ENCODE measurements around the gene RTCA. TPM values are rescaled to one million over a fixed set of nuclear protein-coding genes. Genes with fewer than 3 reads are reported as not detected.
"Not testable (repeated sequence)": the region's sequence is repeated elsewhere in the genome, so short reads cannot be mapped to it uniquely, and the experiment has no call there.

The RTCA gene
- total and polyA plus RNA-seq, 12 donors, result 19.0 to 61.2 (median 34.0) TPM

GRCh38 chr1:100325415-100326324, 59.7 kb downstream of the RTCA start:
- Histone ChIP-seq H3K4me3 (no peak overlapping the region), H3K9me3 (replicated peaks in 1 of 3) (no peaks in the 10 kb centered on the region), H3K36me3 (replicated peaks in 1 of 2) (no peaks in the 10 kb centered on the region), H3K4me1 (replicated peaks in 1 of 2) (no peaks in the 10 kb centered on the region), H3K27ac (no peak overlapping the region), H3K27me3 (no peaks in the 10 kb centered on the region)
- intact Hi-C loops (cut with DNase I), result no loop called here
- no peak for TF ChIP-seq POLR2A (IDR thresholded peaks at IDR 0.05)
- TF ChIP-seq, protein P1, sequence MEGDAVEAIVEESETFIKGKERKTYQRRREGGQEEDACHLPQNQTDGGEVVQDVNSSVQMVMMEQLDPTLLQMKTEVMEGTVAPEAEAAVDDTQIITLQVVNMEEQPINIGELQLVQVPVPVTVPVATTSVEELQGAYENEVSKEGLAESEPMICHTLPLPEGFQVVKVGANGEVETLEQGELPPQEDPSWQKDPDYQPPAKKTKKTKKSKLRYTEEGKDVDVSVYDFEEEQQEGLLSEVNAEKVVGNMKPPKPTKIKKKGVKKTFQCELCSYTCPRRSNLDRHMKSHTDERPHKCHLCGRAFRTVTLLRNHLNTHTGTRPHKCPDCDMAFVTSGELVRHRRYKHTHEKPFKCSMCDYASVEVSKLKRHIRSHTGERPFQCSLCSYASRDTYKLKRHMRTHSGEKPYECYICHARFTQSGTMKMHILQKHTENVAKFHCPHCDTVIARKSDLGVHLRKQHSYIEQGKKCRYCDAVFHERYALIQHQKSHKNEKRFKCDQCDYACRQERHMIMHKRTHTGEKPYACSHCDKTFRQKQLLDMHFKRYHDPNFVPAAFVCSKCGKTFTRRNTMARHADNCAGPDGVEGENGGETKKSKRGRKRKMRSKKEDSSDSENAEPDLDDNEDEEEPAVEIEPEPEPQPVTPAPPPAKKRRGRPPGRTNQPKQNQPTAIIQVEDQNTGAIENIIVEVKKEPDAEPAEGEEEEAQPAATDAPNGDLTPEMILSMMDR (IDR thresholded peaks at IDR 0.05), result no peak
- DNase-seq, result no peak
- WGBS, 4 donors, result 77 to 85% (median 78%) methylated on average over 7 of the region's 7 CpGs

- H3K9me3 ChIP-seq (replicated peaks in 1 of 3); H3K4me3 ChIP-seq; intact Hi-C loops (cut with DNase I); H3K36me3 ChIP-seq (replicated peaks in 1 of 2); H3K4me1 ChIP-seq (replicated peaks in 1 of 2); H3K27me3 ChIP-seq; DNase-seq; H3K27ac ChIP-seq: not testable (repeated sequence)
- 78 to 96% (median 86%) methylated on average over 1 of the region's 1 CpG for whole genome bisulfite sequencing, 4 donors
Observed at GRCh38 chr1:100326325-100326670, 60.3 kb downstream of the RTCA start.

- Histone ChIP-seq H3K4me3 (no peak overlapping the region), H3K9me3 (replicated peaks in 1 of 3) (no peaks in the 10 kb centered on the region), H3K27ac (no peak overlapping the region), H3K27me3 (no peaks in the 10 kb centered on the region), H3K36me3 (replicated peaks in 1 of 2) (no peaks in the 10 kb centered on the region), H3K4me1 (replicated peaks in 1 of 2) (no peaks in the 10 kb centered on the region)
- intact Hi-C loops (cut with DNase I), result no loop called here
- TF ChIP-seq, protein P1 (IDR thresholded peaks at IDR 0.05), result no peak
- no peak for TF ChIP-seq POLR2A (IDR thresholded peaks at IDR 0.05)
- no peak for DNase-seq
- 62 to 73% (median 71%) methylated on average over 1 of the region's 1 CpG for WGBS, 4 donors
Observed at GRCh38 chr1:100328133-100328532, 62.1 kb downstream of the RTCA start.

DNA sequence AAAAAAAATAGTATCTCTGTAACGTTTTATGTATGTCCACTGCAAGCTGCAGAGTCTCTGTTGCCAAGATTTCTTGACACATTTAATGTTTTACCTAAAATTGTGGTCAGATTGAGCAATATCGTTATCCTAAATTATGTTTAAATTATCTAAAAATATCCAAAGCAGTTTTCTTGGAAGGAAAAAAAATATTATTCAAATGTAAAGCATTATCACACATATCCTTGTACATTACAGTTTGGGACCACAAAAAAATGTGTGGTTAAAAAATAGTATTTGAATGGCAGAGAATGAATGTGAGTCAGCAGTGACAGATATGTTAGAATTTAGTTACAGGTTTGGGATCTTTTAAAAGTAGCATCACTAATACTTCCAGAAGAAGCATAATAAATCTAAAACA, 65.1 kb downstream of the RTCA start:
- intact Hi-C loops (cut with DNase I); H3K9me3 ChIP-seq (replicated peaks in 1 of 3); H3K4me1 ChIP-seq (replicated peaks in 1 of 2); H3K36me3 ChIP-seq (replicated peaks in 1 of 2); H3K27me3 ChIP-seq; H3K4me3 ChIP-seq; DNase-seq; H3K27ac ChIP-seq: not testable (repeated sequence)
- 29 to 58% (median 50%) methylated on average over 2 of the region's 2 CpGs for WGBS, 4 donors

DNA sequence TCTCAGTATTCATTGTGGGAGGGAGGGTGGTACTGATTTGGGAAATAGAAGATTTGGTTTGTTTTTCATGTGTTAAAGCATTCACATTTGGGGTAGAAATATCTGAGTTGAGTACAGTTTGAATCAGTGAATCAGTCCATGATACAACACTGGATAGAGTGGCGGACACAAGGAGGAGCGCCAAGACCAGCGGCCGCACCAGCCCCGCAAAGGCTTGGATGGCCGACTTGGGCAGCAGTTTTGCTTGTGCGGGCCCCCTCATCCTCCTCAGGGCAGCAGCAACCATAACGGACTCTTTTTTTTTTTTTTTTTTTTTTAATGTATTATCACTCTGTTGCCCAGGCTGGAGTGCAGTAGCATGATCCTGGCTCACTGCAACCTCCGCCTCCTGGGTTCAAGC, 66.3 kb downstream of the RTCA start:
- DNase-seq, result no peak
- H3K36me3 ChIP-seq (replicated peaks in 1 of 2), result no peaks in the 10 kb centered on the region
- no peak overlapping the region for H3K27ac ChIP-seq
- H3K4me1 ChIP-seq (replicated peaks in 1 of 2), result no peaks in the 10 kb centered on the region
- TF ChIP-seq POLR2A (IDR thresholded peaks at IDR 0.05), result no peak
- TF ChIP-seq, protein P1 (IDR thresholded peaks at IDR 0.05), result no peak
- 87 to 92% (median 91%) methylated on average over 9 of the region's 9 CpGs for WGBS, 4 donors
- intact Hi-C loops (cut with DNase I), result no loop called here
- no peaks in the 10 kb centered on the region for H3K27me3 ChIP-seq
- no peak overlapping the region for H3K4me3 ChIP-seq
- no peaks in the 10 kb centered on the region for H3K9me3 ChIP-seq (replicated peaks in 1 of 3)

Measured in adrenal gland (tissue), 12 donors.